NCI-H187 (cell line): ENCODE results near the gene LRGUK.

ENCODE experiments used
- DNase-seq, 2 experiments: peaks; one replicate each; lab custom pipeline; 2025; lab: John Stamatoyannopoulos, UW

Gene LRGUK

DNA sequence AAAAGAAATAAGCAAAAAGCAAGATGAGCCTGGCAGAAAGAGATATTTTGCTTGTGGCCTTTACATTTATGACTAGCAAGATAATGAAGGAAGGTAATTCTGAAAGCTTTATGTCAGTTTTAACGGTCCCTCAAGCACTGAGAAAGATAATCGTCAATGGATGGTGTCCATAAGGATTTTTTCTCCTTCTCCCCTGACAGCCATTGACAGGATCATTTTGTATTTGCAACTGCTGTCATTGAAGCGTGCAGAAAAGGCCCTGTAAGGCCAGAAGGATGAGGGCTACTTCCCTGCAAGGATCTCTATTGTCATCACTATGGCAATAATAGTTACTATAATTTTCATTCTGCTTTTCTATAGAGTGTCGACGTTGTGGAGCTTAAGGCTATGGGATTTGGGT, 994 bp upstream of the LRGUK start:
- DNase-seq: no peak

DNA sequence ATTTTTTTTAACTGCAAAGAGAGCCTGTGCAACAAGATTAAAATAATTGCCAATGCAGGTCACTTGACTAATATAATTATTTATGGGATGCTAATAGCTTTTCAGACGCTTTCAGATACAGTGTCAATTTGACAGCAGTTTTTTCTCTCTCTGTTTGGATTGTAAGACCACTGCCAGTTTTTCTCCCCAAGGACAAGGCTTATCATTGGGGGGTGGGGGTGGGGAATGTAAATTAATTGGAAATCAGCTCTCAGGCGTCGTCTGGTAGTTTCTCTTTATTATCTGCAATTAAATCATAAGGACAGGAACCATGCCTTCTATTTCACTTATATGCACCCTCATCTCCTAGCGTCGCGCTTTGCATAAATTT, 559 bp upstream of the LRGUK start:
- no peak for DNase-seq

GRCh38 chr7:134128829-134129228, 1.7 kb downstream of the LRGUK start:
- no peak for DNase-seq

DNA sequence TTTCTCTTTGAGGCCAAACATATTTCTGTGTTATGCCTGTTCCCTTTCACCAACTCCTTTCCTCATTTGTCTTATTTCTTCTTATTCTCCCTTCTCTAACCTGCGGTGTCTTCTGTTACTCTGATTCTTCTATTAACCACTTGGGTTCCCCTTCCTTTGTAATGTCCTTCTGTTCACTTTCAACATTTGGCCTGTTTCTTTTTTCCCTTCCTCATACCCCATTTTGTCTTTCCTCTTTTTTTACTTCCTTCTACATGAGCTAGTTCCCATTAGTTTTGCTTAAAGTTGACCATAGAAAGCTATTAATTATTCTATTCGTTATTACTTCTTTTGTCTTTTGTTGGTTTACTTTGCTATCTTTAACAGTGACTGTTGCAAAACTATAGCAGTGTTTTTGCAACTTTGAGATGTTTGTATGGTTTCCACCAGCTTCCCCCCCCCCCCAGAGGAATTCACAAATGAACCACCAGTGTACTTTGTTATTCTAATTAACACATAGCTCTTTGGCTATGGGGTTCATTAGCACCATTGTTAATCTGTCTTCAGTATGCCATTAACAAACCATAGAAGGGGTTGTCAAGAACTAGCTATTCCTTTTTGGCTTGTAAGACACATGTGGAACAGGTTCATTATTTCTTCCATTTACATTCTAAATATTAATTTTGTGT, 2.9 kb downstream of the LRGUK start:
- no peak for DNase-seq

- DNase-seq: no peak
Observed at GRCh38 chr7:134134004-134134403, 6.9 kb downstream of the LRGUK start.

DNA sequence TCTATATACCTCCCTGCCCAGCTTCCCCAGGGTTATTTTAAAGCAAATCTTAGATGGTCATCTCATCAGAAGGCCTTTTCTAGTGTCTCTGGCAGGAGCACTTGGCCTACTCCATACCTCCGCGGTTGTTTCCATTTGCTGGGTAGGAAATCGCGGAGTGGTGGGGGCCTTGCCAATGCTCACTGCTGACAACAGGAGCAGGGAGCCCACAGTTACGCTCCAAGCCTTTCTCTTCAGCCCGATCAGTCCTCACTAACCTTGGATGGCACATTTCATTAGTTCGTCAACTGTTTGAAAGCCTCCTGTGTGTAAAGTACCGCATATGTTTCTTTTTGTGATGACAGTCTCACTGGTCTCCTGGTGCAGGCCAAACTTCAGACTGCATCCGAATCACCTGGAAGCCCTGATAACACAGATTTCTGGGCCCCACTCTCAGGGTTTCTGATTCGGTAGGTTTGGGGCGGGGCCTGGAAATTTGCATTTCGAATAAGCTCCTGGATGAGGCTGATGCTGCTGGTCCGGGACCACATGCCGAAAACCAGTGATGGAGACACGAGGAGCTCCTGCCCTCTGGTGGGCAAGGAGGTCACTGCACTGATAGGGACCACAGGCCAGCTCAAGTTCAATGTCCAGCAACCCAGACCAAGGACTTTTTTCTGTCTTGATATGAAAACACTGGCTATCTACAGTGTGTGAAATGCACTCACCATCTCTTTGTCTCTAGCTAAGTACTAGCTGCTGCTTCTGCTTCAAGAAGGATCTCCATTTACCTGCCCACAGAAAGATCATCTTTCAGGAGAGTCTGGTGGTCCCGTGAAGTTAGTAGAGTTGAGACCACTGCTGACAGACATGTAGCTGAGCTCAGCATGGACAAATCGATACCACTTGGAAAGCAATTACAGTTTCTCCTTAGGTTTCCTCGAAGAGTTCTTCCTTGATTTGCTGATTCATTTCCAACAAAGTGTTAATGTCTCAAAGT, 14.0 kb downstream of the LRGUK start:
- DNase-seq: peak; percentile 35 to 53

GRCh38 chr7:134141868-134142264, 14.7 kb downstream of the LRGUK start:
- DNase-seq: no peak

GRCh38 chr7:134153493-134154136, 26.5 kb downstream of the LRGUK start:
- no peak for DNase-seq

DNA sequence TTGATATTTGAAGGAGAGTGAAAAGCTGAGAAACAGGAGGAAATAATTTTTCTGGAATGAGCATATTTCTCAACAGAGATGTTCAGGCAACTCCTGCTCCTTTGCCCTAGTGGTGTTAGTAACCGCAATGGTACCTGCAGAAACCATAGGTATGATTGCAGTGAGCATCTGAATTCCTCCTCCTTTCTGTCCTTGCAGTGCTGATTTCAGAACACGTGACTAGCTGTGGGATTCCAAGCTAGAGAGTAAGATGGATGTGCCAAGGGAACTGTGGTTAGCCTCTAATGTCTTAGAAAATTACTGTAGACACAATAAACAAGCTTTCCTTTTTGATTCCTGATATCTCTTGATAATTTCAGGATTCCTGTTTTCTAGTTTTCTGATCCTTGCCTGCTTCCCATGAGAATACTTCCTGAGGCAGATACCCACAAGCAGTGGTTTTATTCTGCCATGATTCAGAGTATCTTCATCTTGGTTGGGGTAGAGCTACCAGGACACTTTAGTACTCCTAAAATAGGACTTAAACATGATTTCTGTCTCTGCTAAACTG, 27.5 kb downstream of the LRGUK start:
- no peak for DNase-seq

DNA sequence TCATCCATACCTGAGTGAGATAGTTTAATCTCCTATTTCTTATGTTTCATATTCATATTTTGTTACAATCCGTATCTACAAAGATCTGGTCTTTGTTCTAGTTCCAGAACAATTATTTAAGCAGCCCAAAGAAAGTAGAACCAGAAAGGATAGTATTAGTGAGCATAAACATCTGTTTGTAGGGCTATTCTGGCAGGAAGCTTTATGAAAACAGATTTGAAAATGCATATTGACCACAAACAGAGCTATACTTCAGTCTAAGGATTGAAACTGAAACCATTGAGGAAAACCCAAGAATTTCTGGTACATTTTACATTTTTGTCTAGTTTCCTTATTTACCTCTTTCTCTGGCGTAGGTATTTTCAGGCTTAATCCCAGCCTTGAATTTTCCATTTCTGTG, 28.1 kb downstream of the LRGUK start:
- DNase-seq: no peak

GRCh38 chr7:134155871-134156270, 28.7 kb downstream of the LRGUK start:
- DNase-seq: no peak

- DNase-seq: no peak
Observed at GRCh38 chr7:134165252-134165651, 38.1 kb downstream of the LRGUK start.

- DNase-seq: no peak
Observed at GRCh38 chr7:134167250-134167649, 40.1 kb downstream of the LRGUK start.

- DNase-seq: no peak
Observed at GRCh38 chr7:134167841-134168240, 40.7 kb downstream of the LRGUK start.

DNA sequence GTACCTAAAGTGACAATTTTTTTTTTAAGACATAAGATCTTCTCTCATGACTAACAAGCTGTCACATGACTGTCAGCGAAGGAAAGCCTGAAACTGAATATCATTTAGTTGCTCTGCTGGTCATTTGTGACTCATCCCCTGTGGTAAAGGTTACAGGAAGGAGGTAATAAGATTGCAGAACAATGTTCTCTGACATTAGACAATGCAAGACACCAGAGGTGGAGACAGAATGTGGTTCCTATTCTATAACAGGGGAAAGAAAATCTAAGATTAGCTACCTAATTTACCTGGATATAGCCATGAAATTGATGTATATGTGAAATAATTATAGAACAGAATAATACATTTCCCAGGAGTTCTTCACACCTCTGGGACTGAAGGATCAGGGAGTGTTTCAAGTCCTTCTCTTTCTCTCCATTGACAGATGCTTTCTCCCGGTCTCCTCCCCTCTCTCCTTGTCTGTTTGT, 47.7 kb downstream of the LRGUK start:
- no peak for DNase-seq

DNA sequence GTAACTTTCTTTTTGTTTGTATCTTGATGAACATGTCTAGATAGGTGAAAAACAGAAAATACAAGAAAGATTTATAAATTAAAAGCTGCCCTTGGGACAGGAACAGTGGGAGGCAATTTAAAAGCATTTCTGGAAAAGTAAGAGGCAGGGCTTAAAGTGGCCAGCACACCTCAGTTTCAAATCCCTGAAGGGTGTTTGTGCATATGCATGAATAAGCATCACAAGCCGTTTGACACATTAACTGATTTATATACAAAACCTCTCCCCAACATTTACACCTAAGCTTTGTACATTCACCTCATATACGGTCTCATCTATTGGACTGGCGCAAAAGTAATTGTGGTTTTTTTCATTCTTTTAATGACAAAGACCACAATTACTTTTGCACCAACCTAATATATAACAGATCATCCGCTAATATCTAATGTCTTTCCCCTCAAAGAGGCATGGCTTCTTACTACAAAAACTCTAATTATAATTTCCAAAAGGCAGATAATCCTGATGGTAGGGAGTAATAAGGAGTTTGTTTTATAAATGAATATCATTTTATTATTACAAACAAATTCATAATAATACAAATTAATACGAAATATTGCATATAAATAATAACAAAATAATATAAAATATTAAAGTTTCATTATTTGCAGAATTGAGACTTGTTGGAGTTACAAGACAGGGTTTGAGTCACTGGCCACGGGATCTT, 48.3 kb downstream of the LRGUK start:
- no peak for DNase-seq

- DNase-seq: no peak
Observed at GRCh38 chr7:134176037-134176350, 48.9 kb downstream of the LRGUK start.

- DNase-seq: no peak
Observed at GRCh38 chr7:134179036-134180011, 52.2 kb downstream of the LRGUK start.

GRCh38 chr7:134180376-134180775, 53.2 kb downstream of the LRGUK start:
- no peak for DNase-seq

DNA sequence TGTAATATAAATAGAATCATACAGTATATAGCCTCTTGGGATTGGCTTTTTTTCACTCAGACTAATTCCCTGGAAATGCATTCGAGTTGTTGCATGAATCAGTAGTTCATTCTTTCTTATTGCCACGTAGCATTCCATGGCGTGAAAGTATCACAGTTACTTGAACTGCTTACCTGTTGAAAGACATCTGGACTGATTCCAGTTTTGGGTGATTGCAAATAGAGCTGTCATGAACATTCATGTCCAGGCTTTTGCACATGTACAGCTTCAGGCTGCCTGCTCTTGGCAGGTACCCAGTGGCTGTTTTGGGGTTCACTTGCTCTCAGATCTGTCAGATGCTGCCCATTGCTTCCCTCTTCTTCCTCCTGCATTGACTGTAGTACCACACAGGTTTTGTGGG, 54.9 kb downstream of the LRGUK start:
- no peak for DNase-seq

GRCh38 chr7:134184767-134185166, 57.6 kb downstream of the LRGUK start:
- no peak for DNase-seq
